Activated CD4-positive, alpha-beta T cell treated with anti-CD3 and anti-CD28 coated beads for 24 hours (primary cell): ENCODE data around the gene DCBLD1.
"Not testable (repeated sequence)": the region's sequence is repeated elsewhere in the genome, so short reads cannot be mapped to it uniquely, and the experiment has no call there.

Experiments
- DNase-seq, 2 donors: peaks; one replicate each; pipeline ENCODE4 v3.0.0-alpha.2; 2020; ENCODE audit warnings: low read depth in 2 of 2

The DCBLD1 gene

GRCh38 chr6:117501722-117502121 lies 19.2 kb downstream of the DCBLD1 start:
- DNase-seq = no peak

- no peak for DNase-seq
Observed at GRCh38 chr6:117502580-117502979, 20.1 kb downstream of the DCBLD1 start.

DNA sequence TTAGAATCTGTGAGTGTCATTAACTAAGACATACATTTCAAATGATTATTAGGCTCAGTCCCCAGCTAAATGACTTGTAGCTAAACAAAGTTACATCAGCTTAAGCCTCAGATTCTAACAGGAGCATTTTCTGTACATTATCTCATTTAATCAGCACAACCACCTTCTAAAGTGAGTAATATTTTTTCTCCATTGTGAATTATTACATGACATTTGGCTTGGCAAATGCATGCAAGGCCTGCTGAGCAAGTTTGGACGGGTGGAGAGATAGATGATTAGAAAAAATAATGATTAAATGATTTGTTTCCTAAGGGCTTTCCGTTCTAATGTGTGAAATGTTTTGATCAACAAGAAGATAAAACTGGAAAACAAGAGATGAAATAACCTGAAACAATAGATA lies 20.7 kb downstream of the DCBLD1 start:
- DNase-seq = no peak

DNA sequence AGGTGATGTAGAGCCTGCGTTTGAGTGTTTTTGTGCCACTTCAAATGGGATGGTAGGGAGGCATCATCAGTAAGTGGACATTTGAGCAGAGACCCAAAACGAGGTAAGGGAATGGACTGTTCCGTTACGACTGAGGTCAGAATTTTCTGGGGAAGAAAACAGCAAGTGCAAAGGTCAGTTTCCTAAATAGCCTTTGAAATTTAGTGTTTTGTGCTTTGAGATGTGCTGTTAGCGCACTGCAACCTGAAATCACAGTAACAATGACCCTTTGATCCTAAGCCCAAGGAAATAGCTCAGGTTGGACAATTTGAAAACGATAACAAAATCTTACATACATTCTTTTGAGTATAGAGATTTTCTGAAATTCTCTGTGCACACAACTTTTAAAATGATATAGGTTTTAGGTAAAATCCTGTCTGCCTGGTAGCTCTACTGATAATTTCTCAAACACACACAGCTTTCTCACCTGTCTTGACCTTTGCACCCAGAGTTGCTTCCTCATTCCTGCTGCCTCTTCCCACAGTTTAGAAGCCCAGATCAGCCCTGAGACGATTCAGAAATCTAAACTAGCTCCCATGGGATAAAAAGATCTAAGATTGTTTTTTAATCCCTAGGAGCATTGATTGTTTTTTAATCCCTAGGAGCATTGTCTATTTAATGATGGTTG lies 22.1 kb downstream of the DCBLD1 start:
- no peak for DNase-seq

GRCh38 chr6:117505311-117505710 lies 22.8 kb downstream of the DCBLD1 start:
- no peak for DNase-seq

GRCh38 chr6:117506180-117506835 lies 23.8 kb downstream of the DCBLD1 start:
- no peak for DNase-seq

GRCh38 chr6:117506907-117507306 lies 24.4 kb downstream of the DCBLD1 start:
- no peak for DNase-seq

- no peak for DNase-seq
Observed at GRCh38 chr6:117508450-117508971, 26.0 kb downstream of the DCBLD1 start.

- DNase-seq = no peak
Observed at GRCh38 chr6:117509021-117509420, 26.5 kb downstream of the DCBLD1 start.

DNA sequence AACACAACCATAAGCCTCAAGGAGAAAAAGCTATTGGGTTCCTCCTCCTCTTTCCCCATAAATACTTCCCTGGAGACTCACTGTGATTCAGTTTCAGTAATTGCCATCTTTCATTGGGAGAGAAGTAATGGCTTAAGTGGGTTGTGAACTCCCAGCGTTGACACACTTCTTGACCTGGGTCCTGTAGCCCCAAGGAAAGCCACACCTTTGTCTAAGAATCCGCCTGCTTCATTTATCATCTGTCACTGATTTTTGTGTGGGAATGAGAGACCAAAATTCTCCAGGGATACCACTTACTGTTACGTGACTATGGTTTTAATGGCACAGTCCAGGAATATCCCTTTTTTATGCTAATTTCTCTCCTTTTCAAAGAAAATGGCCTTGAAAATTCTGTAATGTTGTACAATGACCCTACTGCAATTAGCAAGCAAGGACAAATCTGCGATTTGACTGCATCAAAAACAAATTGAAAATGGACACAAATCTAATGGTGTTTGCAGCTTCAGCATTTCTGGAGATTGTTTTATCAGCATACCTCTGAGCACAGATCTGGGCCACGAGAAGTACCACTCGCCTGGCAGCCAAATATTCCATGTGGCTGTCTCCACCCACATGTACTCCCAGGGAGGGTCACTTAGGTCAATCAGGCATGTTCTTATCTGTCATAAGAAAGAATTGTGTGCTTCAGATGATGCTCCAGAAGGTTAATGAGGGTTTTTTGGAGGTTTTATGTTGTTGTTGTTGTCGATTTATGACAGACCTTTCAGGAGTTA lies 29.8 kb downstream of the DCBLD1 start:
- DNase-seq = no peak

GRCh38 chr6:117512987-117513573 lies 30.6 kb downstream of the DCBLD1 start:
- DNase-seq = no peak

DNA sequence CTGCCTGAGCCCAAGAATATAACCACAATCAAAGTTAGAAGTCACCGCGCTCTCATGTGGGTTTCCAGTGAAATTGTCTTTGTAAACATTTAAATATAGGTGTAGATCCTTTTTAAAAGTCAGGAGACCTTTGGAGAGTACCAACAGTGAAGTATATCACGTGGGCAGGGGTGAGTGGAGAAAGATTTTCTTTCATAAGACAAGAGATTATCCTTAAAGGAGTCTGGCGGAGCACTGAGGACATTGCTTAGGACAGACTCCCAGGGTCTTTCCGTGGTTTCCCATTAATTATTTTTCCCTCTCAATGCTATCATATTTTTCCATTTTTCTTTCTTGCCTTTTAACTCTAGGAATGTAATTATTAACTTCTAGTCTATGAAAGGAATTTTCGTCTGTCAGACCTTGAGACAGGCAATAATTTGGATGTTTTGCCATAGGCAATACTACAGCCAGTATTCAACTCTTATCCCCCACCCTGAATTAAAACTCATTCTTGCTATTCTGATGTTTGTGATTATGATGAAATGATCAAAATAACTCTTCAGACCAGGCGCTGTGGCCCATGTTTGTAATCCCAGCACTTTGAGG lies 31.4 kb downstream of the DCBLD1 start:
- no peak for DNase-seq

DNA sequence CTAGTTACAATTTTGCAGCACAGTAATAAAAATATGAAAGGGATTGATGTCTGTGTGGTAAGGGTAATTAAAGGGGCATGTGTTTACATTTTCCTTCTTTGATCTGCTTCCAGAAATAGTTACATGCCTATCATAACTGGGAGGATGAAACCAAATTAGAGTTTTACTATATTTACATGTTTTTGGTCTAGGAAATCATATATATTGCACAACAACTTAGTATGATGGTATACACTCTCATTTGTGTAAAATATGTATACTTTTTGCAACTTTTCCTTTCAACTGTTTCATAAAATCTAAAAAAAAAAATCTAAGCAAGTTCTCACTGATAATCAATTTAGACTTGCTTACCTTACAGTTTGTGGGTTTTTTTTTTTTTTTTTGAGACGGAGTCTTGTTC lies 32.2 kb downstream of the DCBLD1 start:
- DNase-seq = no peak

DNA sequence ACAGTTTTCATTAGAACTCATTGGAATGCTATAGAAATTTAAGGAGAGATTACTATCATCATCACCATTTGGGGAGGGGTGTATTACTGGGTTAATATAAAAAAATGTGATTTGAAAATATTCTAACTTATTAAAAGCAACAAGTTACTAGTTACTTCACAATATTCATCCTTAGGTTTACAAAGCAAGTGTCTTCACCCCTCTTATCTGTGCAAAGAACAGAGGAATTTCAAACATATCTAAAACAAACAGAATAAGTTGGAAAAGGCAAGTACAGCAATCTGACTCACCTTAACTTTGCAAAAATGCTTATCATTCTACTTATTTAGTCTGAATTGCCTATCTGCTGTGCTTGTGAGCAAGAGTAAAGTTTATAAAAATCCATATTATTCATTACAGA lies 32.9 kb downstream of the DCBLD1 start:
- no peak for DNase-seq

DNA sequence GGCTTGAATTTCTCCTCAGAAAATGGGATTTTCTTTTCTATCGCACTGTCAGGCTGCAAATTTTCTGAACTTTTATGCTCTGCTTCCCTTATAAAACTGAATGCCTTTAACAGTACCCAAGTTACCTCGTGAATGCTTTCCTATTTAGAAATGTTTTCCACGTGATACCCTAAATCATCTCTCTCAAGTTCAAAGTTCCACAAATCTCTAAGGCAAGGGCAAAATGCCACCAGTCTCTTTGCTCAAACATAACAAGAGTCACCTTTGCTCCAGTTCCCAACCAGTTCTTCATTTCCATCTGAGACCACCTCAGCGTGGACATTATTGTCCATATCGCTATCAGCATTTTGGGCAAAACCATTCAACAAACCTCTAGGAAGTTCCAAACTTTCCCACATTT lies 35.5 kb downstream of the DCBLD1 start:
- not testable (repeated sequence) for DNase-seq

DNA sequence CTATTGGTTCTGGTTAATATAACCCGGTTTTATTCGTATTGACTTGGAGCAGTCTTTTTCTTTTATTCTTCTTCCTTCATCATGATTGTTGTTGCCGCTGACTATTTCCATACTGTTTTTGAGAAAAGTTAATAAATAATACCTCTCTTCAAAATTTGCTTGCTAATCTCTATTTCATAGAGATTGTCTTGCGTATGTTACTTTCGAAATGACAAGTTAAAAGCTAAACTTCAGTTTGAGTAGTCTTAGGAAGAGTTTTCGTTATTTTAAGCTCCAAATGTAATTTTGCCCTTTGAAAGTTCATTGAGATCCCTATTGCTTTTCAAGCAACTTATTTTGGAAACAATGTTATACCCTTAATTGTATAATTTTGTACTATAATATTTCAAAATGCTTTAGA lies 36.4 kb downstream of the DCBLD1 start:
- DNase-seq = no peak

DNA sequence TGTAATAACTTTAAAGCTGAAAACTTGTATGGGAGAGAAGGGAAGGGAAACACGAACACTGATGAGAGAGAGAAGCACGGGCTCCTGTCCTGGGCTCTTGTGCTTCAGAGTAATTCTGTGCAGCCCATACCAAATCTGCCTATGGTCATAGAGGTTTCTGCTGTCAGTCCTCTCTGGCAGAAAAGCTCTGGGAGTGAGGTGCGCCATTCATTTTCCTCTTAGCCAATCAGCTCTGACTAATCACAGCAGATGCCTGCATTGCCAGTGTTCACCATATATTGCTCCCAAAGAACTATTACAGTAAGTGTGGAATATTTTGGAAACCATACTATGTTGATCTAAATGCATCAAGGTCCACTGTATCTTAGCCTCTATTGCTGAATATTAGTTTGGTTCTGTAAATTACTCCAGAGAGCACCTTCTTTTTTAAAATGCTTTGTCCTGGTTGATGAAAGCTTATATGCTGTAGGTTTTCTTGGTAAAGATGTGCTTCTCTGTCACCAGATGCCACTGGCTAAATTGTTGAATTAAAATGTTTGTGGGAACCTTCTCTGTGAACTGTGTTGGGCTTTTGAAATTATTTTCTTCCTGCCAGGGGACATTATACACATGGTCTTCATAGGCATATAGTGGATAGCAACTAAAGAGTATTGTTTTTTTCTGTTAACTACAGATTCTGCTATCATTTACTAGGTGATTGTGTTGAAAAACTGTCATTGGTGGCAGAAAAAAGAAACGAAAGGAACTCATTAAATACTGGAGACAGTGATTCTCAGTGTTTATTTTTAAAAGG lies 38.3 kb downstream of the DCBLD1 start:
- no peak for DNase-seq

DNA sequence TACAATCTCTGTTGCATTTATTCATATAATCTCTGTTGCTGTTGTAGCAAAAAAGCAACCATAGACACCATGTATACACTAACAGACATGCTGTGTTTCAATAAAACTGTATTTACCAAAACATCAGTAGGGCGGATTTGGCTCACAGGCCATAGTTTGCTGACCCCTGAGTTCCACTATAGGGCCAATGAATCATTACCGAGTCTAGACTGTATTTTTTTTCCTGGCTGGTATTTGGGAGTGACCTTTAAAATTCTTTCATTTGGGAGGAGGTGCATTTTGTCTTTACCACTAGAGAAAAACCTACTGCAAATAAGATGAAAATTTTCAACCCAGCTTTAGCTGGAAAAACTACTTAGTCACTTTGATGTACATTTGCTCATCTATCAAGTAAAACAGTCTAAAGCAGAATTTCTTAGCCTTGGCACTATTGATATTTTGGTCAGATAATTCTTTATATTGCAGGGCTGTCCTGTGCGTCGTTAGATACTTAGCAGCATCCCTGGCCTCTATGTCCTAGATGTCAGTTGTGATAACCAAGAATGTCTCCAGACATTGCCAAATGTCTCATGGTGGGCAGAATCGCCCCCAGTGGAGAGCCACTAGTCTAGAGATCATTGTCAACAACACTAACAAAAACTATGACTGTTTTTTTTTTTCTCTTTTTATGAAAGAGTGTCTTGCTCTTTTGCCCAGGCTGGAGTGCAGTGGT lies 39.5 kb downstream of the DCBLD1 start:
- no peak for DNase-seq

DNA sequence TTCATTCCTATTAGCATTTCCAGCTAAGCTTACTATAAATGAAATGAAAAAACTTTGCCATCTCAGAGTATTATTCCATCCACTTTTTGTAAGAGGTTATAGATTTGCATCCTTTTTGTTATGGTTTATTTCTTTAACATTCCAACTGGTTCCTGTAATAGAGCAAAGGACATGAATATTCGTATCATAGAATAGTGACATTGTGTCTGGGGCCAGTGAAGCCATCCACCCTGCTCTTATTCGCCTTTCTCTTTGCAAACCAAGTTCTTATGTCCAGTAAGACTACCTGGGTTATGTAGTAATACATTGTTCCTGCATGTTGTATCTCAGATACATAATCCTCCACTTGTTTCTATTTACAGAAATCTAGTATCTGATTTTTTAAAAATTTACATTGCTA lies 43.1 kb downstream of the DCBLD1 start:
- DNase-seq = no peak

DNA sequence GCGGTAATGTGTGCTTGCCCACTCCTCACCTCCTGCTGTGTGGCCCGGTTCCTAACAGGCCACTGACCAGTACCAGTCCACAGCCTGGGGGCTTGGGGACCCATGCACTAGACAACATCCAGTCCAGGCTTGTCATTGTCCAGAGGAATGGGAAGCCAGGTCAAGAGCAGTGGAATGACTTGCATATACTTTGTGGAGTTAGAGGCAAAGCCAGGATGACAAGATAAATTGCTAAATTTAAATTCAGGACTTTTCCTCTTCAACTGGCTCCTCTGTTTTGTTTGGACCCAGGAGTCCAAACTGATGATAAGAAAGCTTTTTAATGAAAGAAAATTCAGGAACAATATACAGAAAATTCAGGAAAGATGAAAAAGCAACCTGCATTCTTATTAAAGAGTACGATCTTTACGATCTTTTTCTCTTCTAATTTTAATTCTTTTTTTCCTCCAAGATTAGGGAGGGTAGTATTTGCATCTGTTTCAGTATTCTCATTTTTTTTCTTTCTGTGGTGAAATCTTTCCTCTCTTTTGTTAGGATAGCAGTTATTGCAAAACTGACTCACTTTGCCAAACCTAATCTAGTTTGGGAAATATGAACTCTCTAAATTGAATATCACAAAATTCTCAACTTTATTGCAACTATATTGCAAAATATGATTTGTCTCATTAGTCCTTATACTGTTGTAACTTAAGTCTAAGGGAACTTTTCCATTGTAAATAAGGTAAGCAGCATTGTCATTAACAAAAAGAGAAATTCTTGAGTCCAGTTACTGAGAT lies 48.2 kb downstream of the DCBLD1 start:
- no peak for DNase-seq
